CD8-positive, alpha-beta memory T cell (primary cell): ENCODE data around the gene OR2M4. TPM values are rescaled to one million over a fixed set of nuclear protein-coding genes. Genes with fewer than 3 reads are reported as not detected.

Source experiments
- CTCF ChIA-PET: fragments of 350-600 bp; sonication (Branson Sonifier 250); formaldehyde crosslinking; loops from one replicate; lab custom pipeline; 2021; ENCODE audit warnings: antibody characterized with exemption; lab: Charles Lee
- POLR2A ChIA-PET: fragments of 350-600 bp; sonication (Branson Sonifier 250); formaldehyde crosslinking; loops from one replicate; lab custom pipeline; 2021; ENCODE audit warnings: antibody characterized with exemption; lab: Charles Lee
- DNase-seq, 5 donors: peaks; one replicate each; pipeline versions ENCODE4 v3.0.0 to v3.0.0-alpha.2; 2020 to 2022; ENCODE audit warnings: mixed read lengths in 1 of 5
- H3K27ac ChIP-seq: one replicate; pipeline ENCODE4 v1.7.0; 2013; ENCODE audit warnings: low read depth, mild to moderate bottlenecking, low read length, moderate library complexity
- H3K27me3 ChIP-seq: 2 replicates; pipeline ENCODE4 v1.7.0; 2013; ENCODE audit warnings: low read length, mild to moderate bottlenecking; ENCODE audit not compliant: insufficient read depth, poor library complexity, severe bottlenecking
- H3K36me3 ChIP-seq: 2 replicates; pipeline ENCODE4 v1.7.0; 2013; ENCODE audit warnings: mild to moderate bottlenecking, low read length, moderate library complexity; ENCODE audit not compliant: insufficient read depth
- H3K4me1 ChIP-seq: 2 replicates; pipeline ENCODE4 v1.7.0; 2013; ENCODE audit warnings: mild to moderate bottlenecking, low read length, moderate library complexity; ENCODE audit not compliant: insufficient read depth
- H3K4me3 ChIP-seq: 2 replicates; pipeline ENCODE4 v1.7.0; 2013; ENCODE audit warnings: mild to moderate bottlenecking, low read length
- H3K9me3 ChIP-seq: 2 replicates; pipeline ENCODE4 v1.7.0; 2013; ENCODE audit warnings: mild to moderate bottlenecking, low read length
- H3K27ac Mint-ChIP-seq, 8 donors: one replicate each; pipeline ENCODE4 v1.8.0; 2020 to 2021; ENCODE audit warnings: mixed read lengths in 8 of 8, mild to moderate bottlenecking in 6 of 8, inconsistent platforms in 3 of 8, moderate library complexity in 3 of 8
- H3K27me3 Mint-ChIP-seq, 2 donors: one replicate each; pipeline ENCODE4 v1.8.0; 2020 to 2021; ENCODE audit warnings: mixed read lengths in 2 of 2, mild to moderate bottlenecking in 1 of 2, moderate library complexity in 1 of 2
- H3K36me3 Mint-ChIP-seq, 3 donors: one replicate each; pipeline ENCODE4 v1.8.0; 2020 to 2021; ENCODE audit warnings: mixed read lengths in 3 of 3, inconsistent platforms in 1 of 3, mild to moderate bottlenecking in 1 of 3
- H3K4me1 Mint-ChIP-seq, 3 donors: one replicate each; pipeline ENCODE4 v1.8.0; 2020 to 2021; ENCODE audit warnings: mixed read lengths in 3 of 3, inconsistent platforms in 1 of 3, mild to moderate bottlenecking in 1 of 3
- H3K4me3 Mint-ChIP-seq, 7 donors: one replicate each; pipeline ENCODE4 v1.8.0; 2020 to 2021; ENCODE audit warnings: mixed read lengths in 7 of 7, mild to moderate bottlenecking in 6 of 7, moderate library complexity in 4 of 7, inconsistent platforms in 2 of 7
- H3K9me3 Mint-ChIP-seq, 5 donors: one replicate each; pipeline ENCODE4 v1.8.0; 2020 to 2022; ENCODE audit warnings: mixed read lengths in 5 of 5, mild to moderate bottlenecking in 3 of 5, moderate library complexity in 2 of 5, inconsistent platforms in 1 of 5
- polyA plus RNA-seq: library from polyadenylated mRNA; unstranded; fragments of 300-500 nt; fragmentation: Illumina TruSeq; gene quantifications from one replicate; pipeline ENCODE4 v1.2.3, GENCODE V29; 2021
- total RNA-seq, 2 experiments: library from RNA; stranded (reverse); gene quantifications; one replicate each; pipeline ENCODE4 v1.2.3, GENCODE V29; 2021

The OR2M4 gene
- total RNA-seq: not detected
- not detected for polyA plus RNA-seq

GRCh38 chr1:248231117-248231516 is at the start of gene OR2M4:
Gene OR2M4 (plus strand): TSS chr1:248231417. CDS start chr1:248238929, 7,512 bp downstream.
- no peak within 1 kb of the TSS for H3K27ac ChIP-seq
- no peaks in the 10 kb centered on the region for H3K4me1 ChIP-seq
- no peak for DNase-seq
- ChIA-PET CTCF (no interaction called here), POLR2A (no interaction called here)
- H3K4me3 ChIP-seq: no peak within 1 kb of the TSS
- Mint-ChIP-seq H3K27me3 (no peaks in the 10 kb centered on the region), H3K27ac (no peak within 1 kb of the TSS), H3K4me1 (no peaks in the 10 kb centered on the region), H3K9me3 (peaks cover 0 to 15% (median 4%) of the 10 kb centered on the region in 5 donors), H3K4me3 (no peak within 1 kb of the TSS), H3K36me3 (no peaks in the 10 kb centered on the region)
- no peaks in the 10 kb centered on the region for H3K36me3 ChIP-seq
- no peaks in the 10 kb centered on the region for H3K9me3 ChIP-seq
- H3K27me3 ChIP-seq: no peaks in the 10 kb centered on the region

GRCh38 chr1:248183996-248184395 is 47.2 kb upstream of the OR2M4 start:
- Histone ChIP-seq H3K4me1 (no peaks in the 10 kb centered on the region), H3K27me3 (no peaks in the 10 kb centered on the region), H3K9me3 (no peaks in the 10 kb centered on the region), H3K36me3 (no peaks in the 10 kb centered on the region), H3K4me3 (no peak overlapping the region), H3K27ac (no peak overlapping the region)
- no peaks in the 10 kb centered on the region for H3K4me1 Mint-ChIP-seq
- no peaks in the 10 kb centered on the region for H3K36me3 Mint-ChIP-seq
- H3K9me3 Mint-ChIP-seq: peaks cover 0 to 7% (median 3%) of the 10 kb centered on the region in 5 donors
- ChIA-PET CTCF (no interaction called here), POLR2A (no interaction called here)
- no peak for DNase-seq
- no peak overlapping the region for H3K27ac Mint-ChIP-seq
- H3K4me3 Mint-ChIP-seq: no peak overlapping the region
- peaks cover 0 to 2% of the 10 kb centered on the region in 2 donors for H3K27me3 Mint-ChIP-seq

GRCh38 chr1:248187363-248187762 is 43.9 kb upstream of the OR2M4 start:
- H3K27me3 ChIP-seq: no peaks in the 10 kb centered on the region
- no peak overlapping the region for H3K4me3 ChIP-seq
- Mint-ChIP-seq H3K27ac (no peak overlapping the region), H3K27me3 (no peaks in the 10 kb centered on the region), H3K4me1 (no peaks in the 10 kb centered on the region), H3K4me3 (no peak overlapping the region), H3K9me3 (peaks cover 1 to 10% (median 6%) of the 10 kb centered on the region in 5 donors), H3K36me3 (no peaks in the 10 kb centered on the region)
- no peaks in the 10 kb centered on the region for H3K9me3 ChIP-seq
- no peaks in the 10 kb centered on the region for H3K36me3 ChIP-seq
- no peak for DNase-seq
- no peaks in the 10 kb centered on the region for H3K4me1 ChIP-seq
- ChIA-PET POLR2A (no interaction called here), CTCF (no interaction called here)
- no peak overlapping the region for H3K27ac ChIP-seq

GRCh38 chr1:248189026-248189425 is 42.2 kb upstream of the OR2M4 start:
- no peak overlapping the region for H3K4me3 Mint-ChIP-seq
- H3K9me3 Mint-ChIP-seq: peaks cover 0 to 15% (median 10%) of the 10 kb centered on the region in 5 donors
- no peaks in the 10 kb centered on the region for H3K27me3 ChIP-seq
- H3K27ac ChIP-seq: no peak overlapping the region
- ChIA-PET CTCF (no interaction called here), POLR2A (no interaction called here)
- no peaks in the 10 kb centered on the region for H3K36me3 ChIP-seq
- H3K36me3 Mint-ChIP-seq: no peaks in the 10 kb centered on the region
- no peaks in the 10 kb centered on the region for H3K9me3 ChIP-seq
- DNase-seq: no peak
- no peaks in the 10 kb centered on the region for H3K4me1 ChIP-seq
- H3K27me3 Mint-ChIP-seq: no peaks in the 10 kb centered on the region
- no peaks in the 10 kb centered on the region for H3K4me1 Mint-ChIP-seq
- H3K4me3 ChIP-seq: no peak overlapping the region
- H3K27ac Mint-ChIP-seq: no peak overlapping the region

GRCh38 chr1:248194117-248194516 is 37.1 kb upstream of the OR2M4 start:
- CTCF ChIA-PET: no interaction called here

GRCh38 chr1:248196965-248197364 is 34.3 kb upstream of the OR2M4 start, which contains the start of gene OR2M3:
Gene OR2M3 (plus strand): TSS chr1:248197265. CDS start chr1:248203068, 5,803 bp downstream.
- H3K4me3 Mint-ChIP-seq: no peak within 1 kb of the TSS
- no peak within 1 kb of the TSS for H3K27ac Mint-ChIP-seq
- no peak within 1 kb of the TSS for H3K4me3 ChIP-seq
- H3K4me1 Mint-ChIP-seq: no peaks in the 10 kb centered on the region
- peaks cover 0 to 2% of the 10 kb centered on the region in 2 donors for H3K27me3 Mint-ChIP-seq
- no peaks in the 10 kb centered on the region for H3K9me3 ChIP-seq
- peaks cover 0 to 12% (median 6%) of the 10 kb centered on the region in 5 donors for H3K9me3 Mint-ChIP-seq
- no peaks in the 10 kb centered on the region for H3K27me3 ChIP-seq
- ChIA-PET CTCF (no interaction called here), POLR2A (no interaction called here)
- no peaks in the 10 kb centered on the region for H3K36me3 ChIP-seq
- no peaks in the 10 kb centered on the region for H3K4me1 ChIP-seq
- no peak for DNase-seq
- no peak within 1 kb of the TSS for H3K27ac ChIP-seq
- no peaks in the 10 kb centered on the region for H3K36me3 Mint-ChIP-seq

More at GRCh38 chr1:248194117-248194516, 37.1 kb upstream of the OR2M4 start:
- H3K9me3 ChIP-seq: no peaks in the 10 kb centered on the region
- Mint-ChIP-seq H3K9me3 (peaks cover 0 to 15% (median 12%) of the 10 kb centered on the region in 5 donors), H3K4me3 (no peak overlapping the region), H3K36me3 (no peaks in the 10 kb centered on the region), H3K27ac (no peak overlapping the region), H3K4me1 (no peaks in the 10 kb centered on the region), H3K27me3 (peaks cover 0 to 2% of the 10 kb centered on the region in 2 donors)
- H3K27ac ChIP-seq: no peak overlapping the region
- DNase-seq: no peak
- H3K36me3 ChIP-seq: no peaks in the 10 kb centered on the region
- no peaks in the 10 kb centered on the region for H3K27me3 ChIP-seq
- H3K4me3 ChIP-seq: no peak overlapping the region
- H3K4me1 ChIP-seq: no peaks in the 10 kb centered on the region
- POLR2A ChIA-PET: no interaction called here

- ChIA-PET POLR2A (no interaction called here), CTCF (no interaction called here)
- no peaks in the 10 kb centered on the region for H3K36me3 Mint-ChIP-seq
Observed at GRCh38 chr1:248215880-248216279, 15.3 kb upstream of the OR2M4 start.

GRCh38 chr1:248225537-248225936 is 5.7 kb upstream of the OR2M4 start:
- no peaks in the 10 kb centered on the region for H3K27me3 ChIP-seq
- no peak overlapping the region for H3K4me3 ChIP-seq
- Mint-ChIP-seq H3K27ac (no peak overlapping the region), H3K27me3 (no peaks in the 10 kb centered on the region), H3K4me3 (no peak overlapping the region), H3K9me3 (peaks cover 0 to 11% (median 4%) of the 10 kb centered on the region in 5 donors), H3K36me3 (no peaks in the 10 kb centered on the region), H3K4me1 (no peaks in the 10 kb centered on the region)
- ChIA-PET POLR2A (no interaction called here), CTCF (no interaction called here)
- no peaks in the 10 kb centered on the region for H3K9me3 ChIP-seq
- no peaks in the 10 kb centered on the region for H3K4me1 ChIP-seq
- no peaks in the 10 kb centered on the region for H3K36me3 ChIP-seq
- no peak for DNase-seq
- no peak overlapping the region for H3K27ac ChIP-seq

More at GRCh38 chr1:248215880-248216279, 15.3 kb upstream of the OR2M4 start:
- Histone ChIP-seq H3K4me1 (no peaks in the 10 kb centered on the region), H3K27me3 (no peaks in the 10 kb centered on the region), H3K36me3 (no peaks in the 10 kb centered on the region), H3K27ac (no peak overlapping the region), H3K9me3 (no peaks in the 10 kb centered on the region), H3K4me3 (no peak overlapping the region)
- H3K27me3 Mint-ChIP-seq: peaks cover 0 to 2% of the 10 kb centered on the region in 2 donors
- peaks cover 0 to 17% (median 6%) of the 10 kb centered on the region in 5 donors for H3K9me3 Mint-ChIP-seq
- H3K4me1 Mint-ChIP-seq: no peaks in the 10 kb centered on the region
- H3K4me3 Mint-ChIP-seq: no peak overlapping the region
- no peak overlapping the region for H3K27ac Mint-ChIP-seq
- DNase-seq: no peak
